HG03139 (cell line): ENCODE data around the gene C2orf92.
"Not testable (repeated sequence)": the region's sequence is repeated elsewhere in the genome, so short reads cannot be mapped to it uniquely, and the experiment has no call there.

Experiments used
- ATAC-seq: cut with Tn5 transposase; IDR thresholded peaks from one replicate; pipeline ENCODE4 v1.9.1; 2021; ENCODE audit not compliant: unreplicated experiment

The C2orf92 gene

GRCh38 chr2:97688062-97688827 is 18.7 kb downstream of the C2orf92 start:
- ATAC-seq, result no peak

GRCh38 chr2:97691166-97691565 is 21.7 kb downstream of the C2orf92 start:
- ATAC-seq, result no peak

- ATAC-seq, result no peak
Observed at GRCh38 chr2:97693476-97693875, 24.0 kb downstream of the C2orf92 start.

GRCh38 chr2:97695744-97696143 is 26.2 kb downstream of the C2orf92 start:
- no peak for ATAC-seq

- ATAC-seq, result no peak
Observed at GRCh38 chr2:97697252-97698235, 28.0 kb downstream of the C2orf92 start.

GRCh38 chr2:97698530-97698929 is 29.0 kb downstream of the C2orf92 start:
- ATAC-seq, result no peak

- ATAC-seq, result no peak
Observed at GRCh38 chr2:97699765-97700444, 30.4 kb downstream of the C2orf92 start.

- ATAC-seq, result no peak
Observed at GRCh38 chr2:97701186-97701585, 31.7 kb downstream of the C2orf92 start.

- ATAC-seq, result no peak
Observed at GRCh38 chr2:97701851-97702465, 32.4 kb downstream of the C2orf92 start.

GRCh38 chr2:97702731-97703470 is 33.4 kb downstream of the C2orf92 start:
- ATAC-seq, result no peak

GRCh38 chr2:97703741-97704140 is 34.2 kb downstream of the C2orf92 start:
- no peak for ATAC-seq

GRCh38 chr2:97704989-97705388 is 35.5 kb downstream of the C2orf92 start:
- no peak for ATAC-seq

- ATAC-seq, result no peak
Observed at GRCh38 chr2:97706112-97706511, 36.6 kb downstream of the C2orf92 start.

GRCh38 chr2:97706708-97707345 is 37.3 kb downstream of the C2orf92 start:
- no peak for ATAC-seq

GRCh38 chr2:97707362-97708047 is 38.0 kb downstream of the C2orf92 start:
- no peak for ATAC-seq

GRCh38 chr2:97708048-97708380 is 38.5 kb downstream of the C2orf92 start:
- ATAC-seq, result no peak

- ATAC-seq, result no peak
Observed at GRCh38 chr2:97708608-97709007, 39.1 kb downstream of the C2orf92 start.

- no peak for ATAC-seq
Observed at GRCh38 chr2:97711394-97711711, 41.8 kb downstream of the C2orf92 start.

- ATAC-seq, result not testable (repeated sequence)
Observed at GRCh38 chr2:97712175-97712574, 42.7 kb downstream of the C2orf92 start.
